GM12878 (cell line): Measurements from ENCODE around the gene KISS1R. TPM values are rescaled to one million over a fixed set of nuclear protein-coding genes. Genes with fewer than 3 reads are reported as not detected.

Source experiments
- ASH2L ChIP-seq: fragments of 300-600, 200-600 bp; sonication (generic); IDR thresholded peaks from 2 replicates; pipeline ENCODE4 v1.6.1; 2017; ENCODE audit warnings: low read depth, mild to moderate bottlenecking, borderline replicate concordance
- ATF7 ChIP-seq: fragments of 450-650 bp; IDR thresholded peaks from 2 replicates; pipeline ENCODE4 v1.6.1; 2016; ENCODE audit warnings: low read depth, mild to moderate bottlenecking
- BRCA1 ChIP-seq: IDR thresholded peaks from 2 replicates; pipeline ENCODE4 v1.6.1; 2011; ENCODE audit warnings: low read depth, low read length, improper control_type of control experiment
- CBFB ChIP-seq: IDR thresholded peaks from 2 replicates; pipeline ENCODE4 v1.6.1; 2016; ENCODE audit warnings: antibody characterized with exemption, low read depth
- CBX3 ChIP-seq: fragments of 200-600 bp; sonication (generic); IDR thresholded peaks from 2 replicates; pipeline ENCODE4 v1.6.1; 2016; ENCODE audit warnings: low read depth, borderline replicate concordance
- CREM ChIP-seq: IDR thresholded peaks from 2 replicates; pipeline ENCODE4 v1.6.1; 2014; ENCODE audit warnings: antibody characterized with exemption, low read depth
- GATAD2B ChIP-seq: fragments of 450-650 bp; conservative IDR thresholded peaks from 2 replicates; pipeline ENCODE4 v1.6.1; 2017; ENCODE audit warnings: low read depth, mild to moderate bottlenecking, moderate library complexity
- KLF5 ChIP-seq: fragments of 450-650 bp; IDR thresholded peaks from 2 replicates; pipeline ENCODE4 v1.6.1; 2014; ENCODE audit warnings: mild to moderate bottlenecking; ENCODE audit not compliant: partially characterized antibody
- MXI1 ChIP-seq: fragments of 150-350 bp; IDR thresholded peaks from 2 replicates; pipeline ENCODE4 v1.6.1; 2011; ENCODE audit warnings: low read depth, mild to moderate bottlenecking, inconsistent platforms, low read length, improper control_type of control experiment
- NR2F1 ChIP-seq: fragments of 450-650 bp; conservative IDR thresholded peaks from 2 replicates; pipeline ENCODE4 v1.6.1; 2017; ENCODE audit warnings: mild to moderate bottlenecking
- SREBF2 ChIP-seq: IDR thresholded peaks from 2 replicates; pipeline ENCODE4 v1.6.1; 2012; ENCODE audit warnings: mild to moderate bottlenecking, low read length
- ZNF217 ChIP-seq: fragments of 450-650 bp; IDR thresholded peaks from 2 replicates; pipeline ENCODE4 v1.6.1; 2017; ENCODE audit warnings: antibody characterized with exemption, mild to moderate bottlenecking
- ZSCAN29 ChIP-seq: fragments of 450-650 bp; IDR thresholded peaks from 2 replicates; pipeline ENCODE4 v1.6.1; 2017; ENCODE audit warnings: mild to moderate bottlenecking, moderate library complexity
- polyA plus RNA-seq, 11 experiments: library from polyadenylated mRNA; depleted of rRNA in 4 of 11; unstranded in 6 of 11; stranded (reverse) in 5 of 11; fragments of >200 nt; fragmentation: Nextera tagmentation in 4 of 11; fragmentation: Illumina TruSeq in 1 of 11; extraction: Ambion mirVana in 4 of 11; extraction: Trizol in 1 of 11; gene quantifications; 1 replicate in 1 of 11; 2 replicates in 10 of 11; pipeline versions ENCODE4 v1.2.1 to v1.2.3, GENCODE V29; 2011 to 2016; ENCODE audit warnings: inconsistent platforms in 2 of 11, missing spikeins in 2 of 11, low read depth in 1 of 11
- total RNA-seq, 4 experiments: library from RNA; depleted of rRNA in 3 of 4; stranded (reverse); fragments of >200 nt in 3 of 4; fragmentation: Illumina TruSeq in 1 of 4; extraction: Trizol in 1 of 4; gene quantifications; 2 replicates each; pipeline versions ENCODE4 v1.2.1 to v1.2.3, GENCODE V29; 2013 to 2021
- TF ChIP-seq, protein P1 (sequence below): IDR thresholded peaks from 2 replicates; pipeline ENCODE4 v1.6.1; 2012; ENCODE audit warnings: low read depth, low read length, improper control_type of control experiment
- TF ChIP-seq, protein P2 (sequence below): fragments of 450-650 bp; IDR thresholded peaks from 2 replicates; pipeline ENCODE4 v1.6.1; 2017; ENCODE audit warnings: antibody characterized with exemption, mild to moderate bottlenecking, moderate library complexity
- TF ChIP-seq, protein P3 (sequence below): fragments of 150-350 bp; IDR thresholded peaks from 2 replicates; pipeline ENCODE4 v1.6.1; 2016; ENCODE audit warnings: low read depth, low read length
- TF ChIP-seq, protein P4 (sequence below): IDR thresholded peaks from 2 replicates; pipeline ENCODE4 v1.6.1; 2012; ENCODE audit warnings: improper control_type of control experiment, low read depth, low read length; ENCODE audit not compliant: insufficient replicate concordance

KISS1R gene
- total and polyA plus RNA-seq, 10 of the 15 experiments (the other 5 are each of a cell fraction or from before 2014, with no cell fraction given) = 0.13 to 2.7 (median 1.4) TPM; not detected in 3

DNA sequence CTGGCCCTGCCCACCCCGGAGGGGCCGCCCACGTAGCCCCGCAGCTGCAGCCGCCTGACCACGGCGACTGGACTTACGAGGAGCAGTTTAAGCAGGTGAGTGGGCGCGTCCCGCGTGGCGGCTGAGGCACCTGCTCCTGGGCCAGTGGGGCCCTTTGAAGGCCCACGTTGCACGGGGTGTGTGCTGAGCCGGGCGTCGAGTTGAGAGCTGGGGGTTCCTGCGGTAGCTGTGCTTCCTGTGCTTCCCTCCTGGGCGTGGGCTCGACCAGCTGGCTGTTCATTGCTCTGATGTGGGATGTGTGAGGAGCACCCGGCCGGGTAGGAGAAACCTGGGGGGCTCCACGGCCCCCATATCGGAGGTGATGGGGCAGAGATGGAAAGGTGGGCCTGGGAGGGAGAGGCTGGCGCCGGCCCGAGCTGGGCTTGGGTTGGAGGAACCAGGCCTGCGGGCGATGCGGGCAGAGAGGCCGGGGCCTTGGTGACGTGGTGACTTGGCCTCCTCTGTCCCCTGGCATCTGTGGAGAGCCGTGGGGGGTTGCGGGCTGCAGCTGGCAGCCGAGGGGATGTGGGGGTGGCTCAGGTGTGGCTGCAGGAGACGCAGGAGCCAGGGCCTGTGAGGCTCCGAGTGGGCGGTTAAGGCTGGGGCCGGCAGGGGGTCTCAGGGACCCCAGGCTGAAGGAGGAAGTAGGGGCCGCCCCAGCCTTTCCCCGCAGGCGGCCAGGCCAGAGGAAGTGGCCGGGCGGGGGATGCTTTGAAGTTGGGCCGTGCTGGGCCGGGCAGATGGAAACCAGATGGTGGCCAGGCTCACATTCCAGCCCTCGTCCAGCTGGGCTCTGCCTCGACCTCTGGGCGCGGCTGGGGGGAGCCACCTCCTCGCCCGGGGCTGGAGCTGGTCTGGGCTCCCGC is 15.8 kb downstream of the KISS1R start (continued):
- TF ChIP-seq MXI1 = peak; percentile 33; the same call in 1 of the 2 replicates
- no peak for TF ChIP-seq ASH2L
- peak; percentile 61 for TF ChIP-seq GATAD2B
- no peak for TF ChIP-seq ZSCAN29
- TF ChIP-seq, protein P1, sequence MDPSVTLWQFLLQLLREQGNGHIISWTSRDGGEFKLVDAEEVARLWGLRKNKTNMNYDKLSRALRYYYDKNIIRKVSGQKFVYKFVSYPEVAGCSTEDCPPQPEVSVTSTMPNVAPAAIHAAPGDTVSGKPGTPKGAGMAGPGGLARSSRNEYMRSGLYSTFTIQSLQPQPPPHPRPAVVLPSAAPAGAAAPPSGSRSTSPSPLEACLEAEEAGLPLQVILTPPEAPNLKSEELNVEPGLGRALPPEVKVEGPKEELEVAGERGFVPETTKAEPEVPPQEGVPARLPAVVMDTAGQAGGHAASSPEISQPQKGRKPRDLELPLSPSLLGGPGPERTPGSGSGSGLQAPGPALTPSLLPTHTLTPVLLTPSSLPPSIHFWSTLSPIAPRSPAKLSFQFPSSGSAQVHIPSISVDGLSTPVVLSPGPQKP = no peak
- no peak for TF ChIP-seq ZNF217
- no peak for TF ChIP-seq CBX3
- peak; percentile 37; the same call in 1 of the 2 replicates for TF ChIP-seq CBFB
- TF ChIP-seq, protein P2, sequence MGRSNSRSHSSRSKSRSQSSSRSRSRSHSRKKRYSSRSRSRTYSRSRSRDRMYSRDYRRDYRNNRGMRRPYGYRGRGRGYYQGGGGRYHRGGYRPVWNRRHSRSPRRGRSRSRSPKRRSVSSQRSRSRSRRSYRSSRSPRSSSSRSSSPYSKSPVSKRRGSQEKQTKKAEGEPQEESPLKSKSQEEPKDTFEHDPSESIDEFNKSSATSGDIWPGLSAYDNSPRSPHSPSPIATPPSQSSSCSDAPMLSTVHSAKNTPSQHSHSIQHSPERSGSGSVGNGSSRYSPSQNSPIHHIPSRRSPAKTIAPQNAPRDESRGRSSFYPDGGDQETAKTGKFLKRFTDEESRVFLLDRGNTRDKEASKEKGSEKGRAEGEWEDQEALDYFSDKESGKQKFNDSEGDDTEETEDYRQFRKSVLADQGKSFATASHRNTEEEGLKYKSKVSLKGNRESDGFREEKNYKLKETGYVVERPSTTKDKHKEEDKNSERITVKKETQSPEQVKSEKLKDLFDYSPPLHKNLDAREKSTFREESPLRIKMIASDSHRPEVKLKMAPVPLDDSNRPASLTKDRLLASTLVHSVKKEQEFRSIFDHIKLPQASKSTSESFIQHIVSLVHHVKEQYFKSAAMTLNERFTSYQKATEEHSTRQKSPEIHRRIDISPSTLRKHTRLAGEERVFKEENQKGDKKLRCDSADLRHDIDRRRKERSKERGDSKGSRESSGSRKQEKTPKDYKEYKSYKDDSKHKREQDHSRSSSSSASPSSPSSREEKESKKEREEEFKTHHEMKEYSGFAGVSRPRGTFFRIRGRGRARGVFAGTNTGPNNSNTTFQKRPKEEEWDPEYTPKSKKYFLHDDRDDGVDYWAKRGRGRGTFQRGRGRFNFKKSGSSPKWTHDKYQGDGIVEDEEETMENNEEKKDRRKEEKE = no peak
- TF ChIP-seq BRCA1 = no peak
- no peak for TF ChIP-seq KLF5
- TF ChIP-seq ATF7 = no peak
- TF ChIP-seq, protein P3, sequence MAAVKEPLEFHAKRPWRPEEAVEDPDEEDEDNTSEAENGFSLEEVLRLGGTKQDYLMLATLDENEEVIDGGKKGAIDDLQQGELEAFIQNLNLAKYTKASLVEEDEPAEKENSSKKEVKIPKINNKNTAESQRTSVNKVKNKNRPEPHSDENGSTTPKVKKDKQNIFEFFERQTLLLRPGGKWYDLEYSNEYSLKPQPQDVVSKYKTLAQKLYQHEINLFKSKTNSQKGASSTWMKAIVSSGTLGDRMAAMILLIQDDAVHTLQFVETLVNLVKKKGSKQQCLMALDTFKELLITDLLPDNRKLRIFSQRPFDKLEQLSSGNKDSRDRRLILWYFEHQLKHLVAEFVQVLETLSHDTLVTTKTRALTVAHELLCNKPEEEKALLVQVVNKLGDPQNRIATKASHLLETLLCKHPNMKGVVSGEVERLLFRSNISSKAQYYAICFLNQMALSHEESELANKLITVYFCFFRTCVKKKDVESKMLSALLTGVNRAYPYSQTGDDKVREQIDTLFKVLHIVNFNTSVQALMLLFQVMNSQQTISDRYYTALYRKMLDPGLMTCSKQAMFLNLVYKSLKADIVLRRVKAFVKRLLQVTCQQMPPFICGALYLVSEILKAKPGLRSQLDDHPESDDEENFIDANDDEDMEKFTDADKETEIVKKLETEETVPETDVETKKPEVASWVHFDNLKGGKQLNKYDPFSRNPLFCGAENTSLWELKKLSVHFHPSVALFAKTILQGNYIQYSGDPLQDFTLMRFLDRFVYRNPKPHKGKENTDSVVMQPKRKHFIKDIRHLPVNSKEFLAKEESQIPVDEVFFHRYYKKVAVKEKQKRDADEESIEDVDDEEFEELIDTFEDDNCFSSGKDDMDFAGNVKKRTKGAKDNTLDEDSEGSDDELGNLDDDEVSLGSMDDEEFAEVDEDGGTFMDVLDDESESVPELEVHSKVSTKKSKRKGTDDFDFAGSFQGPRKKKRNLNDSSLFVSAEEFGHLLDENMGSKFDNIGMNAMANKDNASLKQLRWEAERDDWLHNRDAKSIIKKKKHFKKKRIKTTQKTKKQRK = no peak
- 0 out of 2 replicates have a peak, but pooled peaks have one; percentile 11 for TF ChIP-seq CREM
- TF ChIP-seq, protein P4, sequence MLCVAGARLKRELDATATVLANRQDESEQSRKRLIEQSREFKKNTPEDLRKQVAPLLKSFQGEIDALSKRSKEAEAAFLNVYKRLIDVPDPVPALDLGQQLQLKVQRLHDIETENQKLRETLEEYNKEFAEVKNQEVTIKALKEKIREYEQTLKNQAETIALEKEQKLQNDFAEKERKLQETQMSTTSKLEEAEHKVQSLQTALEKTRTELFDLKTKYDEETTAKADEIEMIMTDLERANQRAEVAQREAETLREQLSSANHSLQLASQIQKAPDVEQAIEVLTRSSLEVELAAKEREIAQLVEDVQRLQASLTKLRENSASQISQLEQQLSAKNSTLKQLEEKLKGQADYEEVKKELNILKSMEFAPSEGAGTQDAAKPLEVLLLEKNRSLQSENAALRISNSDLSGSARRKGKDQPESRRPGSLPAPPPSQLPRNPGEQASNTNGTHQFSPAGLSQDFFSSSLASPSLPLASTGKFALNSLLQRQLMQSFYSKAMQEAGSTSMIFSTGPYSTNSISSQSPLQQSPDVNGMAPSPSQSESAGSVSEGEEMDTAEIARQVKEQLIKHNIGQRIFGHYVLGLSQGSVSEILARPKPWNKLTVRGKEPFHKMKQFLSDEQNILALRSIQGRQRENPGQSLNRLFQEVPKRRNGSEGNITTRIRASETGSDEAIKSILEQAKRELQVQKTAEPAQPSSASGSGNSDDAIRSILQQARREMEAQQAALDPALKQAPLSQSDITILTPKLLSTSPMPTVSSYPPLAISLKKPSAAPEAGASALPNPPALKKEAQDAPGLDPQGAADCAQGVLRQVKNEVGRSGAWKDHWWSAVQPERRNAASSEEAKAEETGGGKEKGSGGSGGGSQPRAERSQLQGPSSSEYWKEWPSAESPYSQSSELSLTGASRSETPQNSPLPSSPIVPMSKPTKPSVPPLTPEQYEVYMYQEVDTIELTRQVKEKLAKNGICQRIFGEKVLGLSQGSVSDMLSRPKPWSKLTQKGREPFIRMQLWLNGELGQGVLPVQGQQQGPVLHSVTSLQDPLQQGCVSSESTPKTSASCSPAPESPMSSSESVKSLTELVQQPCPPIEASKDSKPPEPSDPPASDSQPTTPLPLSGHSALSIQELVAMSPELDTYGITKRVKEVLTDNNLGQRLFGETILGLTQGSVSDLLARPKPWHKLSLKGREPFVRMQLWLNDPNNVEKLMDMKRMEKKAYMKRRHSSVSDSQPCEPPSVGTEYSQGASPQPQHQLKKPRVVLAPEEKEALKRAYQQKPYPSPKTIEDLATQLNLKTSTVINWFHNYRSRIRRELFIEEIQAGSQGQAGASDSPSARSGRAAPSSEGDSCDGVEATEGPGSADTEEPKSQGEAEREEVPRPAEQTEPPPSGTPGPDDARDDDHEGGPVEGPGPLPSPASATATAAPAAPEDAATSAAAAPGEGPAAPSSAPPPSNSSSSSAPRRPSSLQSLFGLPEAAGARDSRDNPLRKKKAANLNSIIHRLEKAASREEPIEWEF = no peak
- TF ChIP-seq NR2F1 = peak; percentile 68
- TF ChIP-seq SREBF2 = no peak
